Ascending aorta (tissue), 2 donors: ENCODE results near the gene MAMDC4. TPM values are rescaled to one million over a fixed set of nuclear protein-coding genes. Genes with fewer than 3 reads are reported as not detected.
"Not testable (repeated sequence)": the region's sequence is repeated elsewhere in the genome, so short reads cannot be mapped to it uniquely, and the experiment has no call there.

ENCODE experiments used
- DNase-seq, 2 donors: peaks; one replicate each; pipeline ENCODE4 v3.0.0-alpha.2; 2019; ENCODE audit warnings: low spot score in 2 of 2
- H3K27ac ChIP-seq, 2 donors: fragments of 200-600 bp; sonication (generic); one replicate each; pipeline ENCODE4 v1.5.1; 2016 to 2017; ENCODE audit warnings: mild to moderate bottlenecking in 1 of 2
- H3K27me3 ChIP-seq: fragments of 200-600 bp; sonication (generic); one replicate; pipeline ENCODE4 v1.5.1; 2017
- H3K36me3 ChIP-seq, 2 donors: fragments of 200-600 bp; sonication (generic); one replicate each; pipeline ENCODE4 v1.5.1; 2016
- H3K4me1 ChIP-seq, 2 donors: fragments of 200-600 bp; sonication (generic); one replicate each; pipeline ENCODE4 v1.5.1; 2016 to 2017; ENCODE audit warnings: mild to moderate bottlenecking in 1 of 2
- H3K4me3 ChIP-seq, 2 donors: fragments of 200-600 bp; sonication (generic); one replicate each; pipeline ENCODE4 v1.5.1; 2016 to 2017; ENCODE audit warnings: mild to moderate bottlenecking in 1 of 2
- H3K9me3 ChIP-seq, 2 donors: fragments of 200-600 bp; sonication (generic); one replicate each; pipeline ENCODE4 v1.5.1; 2016
- CTCF ChIP-seq, 3 experiments: fragments of 200-600 bp in 2 of 3; fragments of 450-650 bp in 1 of 3; sonication (generic) in 2 of 3; IDR thresholded peaks; one replicate each; pipeline ENCODE4 v1.5.1; 2016 to 2019; ENCODE audit warnings: antibody characterized with exemption in 3 of 3, mild to moderate bottlenecking in 1 of 3, moderate library complexity in 1 of 3
- intact Hi-C: fragments of 100-400 bp; cut with DNase I; formaldehyde crosslinking; loops from one replicate; pipeline ENCODE4 v1.15.1; 2023
- total RNA-seq: library from RNA; depleted of rRNA; stranded (reverse); fragments of >200 nt; gene quantifications from one replicate; pipeline ENCODE4 v1.1.0, GENCODE V29; 2016

Gene MAMDC4
- total RNA-seq, 1 donor from 2014 or later, result 5.0 TPM

DNA sequence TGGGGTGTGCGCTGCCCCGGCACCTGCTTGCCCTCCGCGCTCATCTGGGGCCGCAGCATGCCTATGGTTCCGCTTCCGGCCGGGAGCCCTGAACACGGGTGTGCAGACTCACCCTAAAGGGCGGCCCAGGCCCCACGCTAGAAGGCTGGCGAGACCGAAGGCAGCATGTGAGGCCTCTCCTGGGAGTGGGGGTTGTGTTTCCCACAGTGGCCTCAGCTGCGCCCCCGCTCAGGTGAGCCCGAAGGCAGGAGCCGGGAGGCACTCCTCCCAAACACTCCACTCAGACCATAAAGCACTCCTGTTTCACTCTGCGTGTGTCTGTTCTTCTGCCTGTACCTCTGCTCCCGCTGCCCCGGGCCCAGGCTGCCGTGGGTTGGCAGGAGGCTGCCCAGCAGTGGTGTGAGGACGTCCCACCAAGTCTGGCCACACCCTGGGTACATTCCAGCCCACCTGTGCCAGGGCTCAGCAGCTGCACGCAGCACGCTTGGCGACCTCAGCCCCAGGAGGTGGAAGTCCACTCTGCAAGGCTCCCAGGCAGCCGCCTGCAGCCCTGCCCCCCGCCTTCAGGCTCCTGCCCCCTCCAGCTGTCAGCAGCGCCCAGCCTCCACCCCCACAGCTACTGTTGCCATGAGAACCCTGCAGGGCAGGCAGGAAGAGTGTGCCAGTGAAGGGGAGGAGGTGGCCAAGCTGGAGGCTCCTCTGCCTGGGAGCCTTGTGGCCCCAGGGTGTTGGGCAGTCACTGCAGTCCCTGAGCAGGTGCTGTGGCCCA is 11.1 kb upstream of the MAMDC4 start:
- Histone ChIP-seq H3K4me3 (no peak overlapping the region), H3K4me1 (peaks cover 3 to 22% of the 10 kb centered on the region in 2 donors), H3K36me3 (peaks cover 13 to 44% of the 10 kb centered on the region in 2 donors), H3K27me3 (peaks cover 22% of the 10 kb centered on the region), H3K9me3 (no peaks in the 10 kb centered on the region), H3K27ac (no peak overlapping the region)
- no peak for TF ChIP-seq CTCF (IDR thresholded peaks at IDR 0.05)
- intact Hi-C loops, result no loop called here
- DNase-seq, result peak in 1 of 2 donors; percentile 64

DNA sequence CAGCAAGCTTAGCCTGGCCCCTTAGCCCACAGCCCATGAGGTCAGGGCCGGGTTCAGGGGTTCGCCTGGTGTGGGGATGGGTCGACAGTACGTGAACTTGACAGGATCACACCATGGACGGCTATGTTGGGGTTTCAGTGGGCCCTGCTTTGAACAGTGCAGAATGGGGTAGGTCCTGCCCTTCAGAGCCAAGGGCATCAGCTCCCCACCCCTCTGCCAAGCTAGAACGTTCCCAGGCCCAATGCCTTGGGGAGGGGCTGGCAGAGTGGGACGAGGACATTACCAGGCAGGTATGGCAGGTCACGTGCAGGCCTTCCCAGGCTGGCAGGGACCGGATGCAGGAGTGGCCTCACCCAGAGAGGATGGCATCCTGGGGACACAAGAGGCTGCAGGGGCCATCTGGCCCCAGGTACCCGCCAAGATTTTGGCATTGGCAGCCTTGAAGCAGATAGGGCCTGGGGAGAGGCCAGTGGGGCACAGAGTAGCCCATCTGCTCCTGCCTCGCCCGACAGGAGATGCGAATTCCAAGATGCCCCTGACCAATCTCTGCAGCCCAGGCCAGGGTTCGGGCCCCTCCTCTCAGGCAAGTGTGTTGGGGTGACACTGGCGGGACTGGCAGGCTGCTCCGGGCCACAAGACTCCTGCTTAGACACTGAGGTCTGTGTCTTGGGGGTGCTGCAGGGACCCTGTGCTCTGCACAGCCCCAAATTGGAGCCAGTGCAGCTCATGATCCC is 10.3 kb upstream of the MAMDC4 start:
- intact Hi-C loops, H3K27ac ChIP-seq, H3K9me3 ChIP-seq: not testable (repeated sequence)
- H3K27me3 ChIP-seq, result peaks cover 28% of the 10 kb centered on the region
- peaks cover 13 to 37% of the 10 kb centered on the region in 2 donors for H3K36me3 ChIP-seq
- H3K4me3 ChIP-seq, result peak overlapping the region; percentile 49 to 71
- peak in 1 of 2 donors; percentile 62 for DNase-seq
- H3K4me1 ChIP-seq, result peaks cover 3 to 26% of the 10 kb centered on the region in 2 donors

- Histone ChIP-seq H3K36me3 (peaks cover 13 to 34% of the 10 kb centered on the region in 2 donors), H3K27me3 (peaks cover 34% of the 10 kb centered on the region), H3K4me3 (peak within 1 kb of the TSS; percentile 49 to 71), H3K4me1 (peaks cover 3 to 31% of the 10 kb centered on the region in 2 donors), H3K27ac (peak within 1 kb of the TSS in 1 of 2 donors; percentile 58)
- intact Hi-C loops, H3K9me3 ChIP-seq: not testable (repeated sequence)
- peak; percentile 77 to 96 (median 95) for TF ChIP-seq CTCF (IDR thresholded peaks at IDR 0.05)
- peak in 1 of 2 donors; percentile 86 for DNase-seq
Observed at GRCh38 chr9:136842380-136842948, 9.7 kb upstream of the MAMDC4 start, which contains the start of gene AJM1. Gene AJM1 (plus strand): TSS chr9:136842478. CDS start chr9:136844415, 1,937 bp downstream.

DNA sequence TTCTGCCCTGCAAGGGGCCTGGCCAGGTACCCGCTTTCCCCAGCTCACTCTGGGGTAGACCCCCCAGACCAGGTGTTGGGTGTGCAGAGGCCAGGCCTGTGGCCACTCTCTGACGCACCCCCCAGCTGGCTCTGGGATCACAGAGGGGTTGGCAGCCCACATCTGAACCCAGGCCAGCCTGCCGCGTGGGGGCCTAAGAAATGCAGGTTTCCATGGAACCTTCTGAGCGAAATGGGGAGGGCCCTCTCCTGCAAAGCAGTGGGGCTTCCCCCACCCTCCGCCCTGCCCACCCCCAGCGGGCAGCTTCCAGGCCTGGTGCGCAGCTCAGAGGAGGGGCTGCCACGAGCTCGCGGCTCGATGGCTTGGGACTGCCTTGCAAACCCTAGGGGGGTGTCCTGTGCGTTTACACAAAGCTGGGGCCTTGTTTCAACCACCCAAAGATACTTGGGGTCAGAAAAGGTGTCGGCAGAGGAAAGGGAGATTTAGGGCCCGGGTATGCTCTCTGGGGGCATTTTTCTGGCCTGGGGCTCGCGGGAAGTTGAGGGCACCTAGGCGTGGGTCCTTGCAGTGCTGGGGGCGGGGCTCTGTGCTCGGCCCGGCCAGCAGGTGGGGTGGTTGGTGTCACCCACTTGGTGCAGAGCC is 8.9 kb upstream of the MAMDC4 start:
- H3K27me3 ChIP-seq, result peaks cover 34% of the 10 kb centered on the region
- H3K4me3 ChIP-seq, result peak overlapping the region in 1 of 2 donors; percentile 71
- H3K27ac ChIP-seq, intact Hi-C loops, H3K9me3 ChIP-seq, DNase-seq: not testable (repeated sequence)
- H3K36me3 ChIP-seq, result peaks cover 13 to 26% of the 10 kb centered on the region in 2 donors
- H3K4me1 ChIP-seq, result peaks cover 3 to 32% of the 10 kb centered on the region in 2 donors

GRCh38 chr9:136843801-136844740 is 8.1 kb upstream of the MAMDC4 start:
- Histone ChIP-seq H3K27me3 (peaks cover 34% of the 10 kb centered on the region), H3K4me1 (peaks cover 3 to 32% of the 10 kb centered on the region in 2 donors), H3K36me3 (peaks cover 12 to 19% of the 10 kb centered on the region in 2 donors), H3K4me3 (peak overlapping the region; percentile 13 to 71)
- DNase-seq, intact Hi-C loops, H3K9me3 ChIP-seq, H3K27ac ChIP-seq: not testable (repeated sequence)
- TF ChIP-seq CTCF (IDR thresholded peaks at IDR 0.05), result peak; percentile 64 to 73 (median 69)
